Breast epithelium (tissue), 3 donors: ENCODE measurements around the gene SLC25A38.

Source experiments
- CTCF ChIP-seq, 3 donors: fragments of 450-650 bp; IDR thresholded peaks; one replicate each; pipeline ENCODE4 v1.5.1; 2016 to 2017; ENCODE audit warnings: antibody characterized with exemption in 3 of 3, mild to moderate bottlenecking in 3 of 3, moderate library complexity in 3 of 3
- POLR2A ChIP-seq: fragments of 450-650 bp; IDR thresholded peaks from one replicate; pipeline ENCODE4 v1.6.1; 2016; ENCODE audit warnings: antibody characterized with exemption, mild to moderate bottlenecking, moderate library complexity

- TF ChIP-seq POLR2A (no peak), CTCF (IDR thresholded peaks at IDR 0.05) (no peak)
Observed at GRCh38 chr3:39412668-39413260, 29.6 kb downstream of the SLC25A38 start.
